ENCODE measurements around the gene SDK1.

Gene SDK1

GRCh38 chr7:4026941-4027486 is 726.0 kb downstream of the SDK1 start:
- Histone ChIP-seq H3K27ac (no peak overlapping the region), H3K4me3 (no peak overlapping the region)

- no peak overlapping the region for H3K27ac ChIP-seq
Measured at GRCh38 chr7:4028221-4028620, 727.2 kb downstream of the SDK1 start.

GRCh38 chr7:4029941-4030340 is 728.9 kb downstream of the SDK1 start:
- H3K27ac ChIP-seq, result no peak overlapping the region
- no peak overlapping the region for H3K4me3 ChIP-seq

More at GRCh38 chr7:4028221-4028620, 727.2 kb downstream of the SDK1 start:
- H3K4me3 ChIP-seq, result no peak overlapping the region

GRCh38 chr7:4030346-4030950 is 729.4 kb downstream of the SDK1 start:
- H3K4me3 ChIP-seq, result no peak overlapping the region
- H3K27ac ChIP-seq, result no peak overlapping the region

GRCh38 chr7:4033996-4034395 is 732.9 kb downstream of the SDK1 start:
- Histone ChIP-seq H3K27ac (no peak overlapping the region), H3K4me3 (no peak overlapping the region)

GRCh38 chr7:4037308-4037707 is 736.3 kb downstream of the SDK1 start:
- Histone ChIP-seq H3K27ac (no peak overlapping the region), H3K4me3 (no peak overlapping the region)

- H3K27ac ChIP-seq, result no peak overlapping the region
- H3K4me3 ChIP-seq, result no peak overlapping the region
Measured at GRCh38 chr7:4037877-4038276, 736.8 kb downstream of the SDK1 start.

GRCh38 chr7:4040109-4040928 is 739.3 kb downstream of the SDK1 start:
- Histone ChIP-seq H3K27ac (no peak overlapping the region), H3K4me3 (no peak overlapping the region)

- H3K27ac ChIP-seq, result no peak overlapping the region
- H3K4me3 ChIP-seq, result no peak overlapping the region
Measured at GRCh38 chr7:4042402-4043045, 741.5 kb downstream of the SDK1 start.

GRCh38 chr7:4043988-4044387 is 742.9 kb downstream of the SDK1 start:
- Histone ChIP-seq H3K4me3 (no peak overlapping the region), H3K27ac (no peak overlapping the region)

GRCh38 chr7:4045450-4045849 is 744.4 kb downstream of the SDK1 start:
- H3K27ac ChIP-seq, result no peak overlapping the region

GRCh38 chr7:4045975-4046374 is 744.9 kb downstream of the SDK1 start:
- no peak overlapping the region for H3K27ac ChIP-seq

More at GRCh38 chr7:4045450-4045849, 744.4 kb downstream of the SDK1 start:
- H3K4me3 ChIP-seq, result no peak overlapping the region

GRCh38 chr7:4048336-4048735 is 747.3 kb downstream of the SDK1 start:
- H3K4me3 ChIP-seq, result no peak overlapping the region
- no peak overlapping the region for H3K27ac ChIP-seq

More at GRCh38 chr7:4045975-4046374, 744.9 kb downstream of the SDK1 start:
- H3K4me3 ChIP-seq, result no peak overlapping the region

GRCh38 chr7:4049202-4049601 is 748.1 kb downstream of the SDK1 start:
- H3K4me3 ChIP-seq, result no peak overlapping the region
- H3K27ac ChIP-seq, result no peak overlapping the region

- Histone ChIP-seq H3K4me3 (no peak overlapping the region), H3K27ac (no peak overlapping the region)
Measured at GRCh38 chr7:4050126-4050660, 749.1 kb downstream of the SDK1 start.

- Histone ChIP-seq H3K27ac (no peak overlapping the region), H3K4me3 (no peak overlapping the region)
Measured at GRCh38 chr7:4051696-4052095, 750.6 kb downstream of the SDK1 start.

- Histone ChIP-seq H3K27ac (no peak overlapping the region), H3K4me3 (no peak overlapping the region)
Measured at GRCh38 chr7:4052130-4052529, 751.1 kb downstream of the SDK1 start.

- Histone ChIP-seq H3K4me3 (no peak overlapping the region), H3K27ac (no peak overlapping the region)
Measured at GRCh38 chr7:4054158-4054557, 753.1 kb downstream of the SDK1 start.

- H3K4me3 ChIP-seq, result no peak overlapping the region
Measured at GRCh38 chr7:4056552-4057288, 755.7 kb downstream of the SDK1 start.

GRCh38 chr7:4057289-4057616 is 756.2 kb downstream of the SDK1 start:
- no peak overlapping the region for H3K4me3 ChIP-seq
- H3K27ac ChIP-seq, result no peak overlapping the region

More at GRCh38 chr7:4056552-4057288, 755.7 kb downstream of the SDK1 start:
- H3K27ac ChIP-seq, result no peak overlapping the region
